OCI-LY1 (cell line): ENCODE measurements around the gene ZNF778.

Experiments used
- H2AFZ ChIP-seq: fragments of 200-600 bp; sonication (generic), shearing (Covaris generic); 2 replicates; pipeline ENCODE4 v1.6.0; 2014; ENCODE audit warnings: antibody characterized with exemption, mild to moderate bottlenecking, low read length
- H3F3A ChIP-seq: fragments of 200-600 bp; sonication (generic), shearing (Covaris generic); 2 replicates; pipeline ENCODE4 v1.6.0; 2014; ENCODE audit warnings: mild to moderate bottlenecking, antibody characterized with exemption, low read length, moderate library complexity; ENCODE audit not compliant: insufficient read depth
- H3K27ac ChIP-seq: fragments of 200-600 bp; sonication (generic); 2 replicates; pipeline ENCODE4 v1.5.1; 2014; ENCODE audit warnings: low read length, mixed run types, mild to moderate bottlenecking, low read depth; ENCODE audit not compliant: poor library complexity, severe bottlenecking
- H3K27me3 ChIP-seq: fragments of 200-600 bp; sonication (generic); 2 replicates; pipeline ENCODE4 v1.6.0; 2014; ENCODE audit warnings: antibody characterized with exemption, mild to moderate bottlenecking, low read length, moderate library complexity; ENCODE audit not compliant: insufficient read depth
- H3K36me3 ChIP-seq: fragments of 200-600 bp; sonication (generic); 2 replicates; pipeline ENCODE4 v1.6.1; 2014; ENCODE audit warnings: mild to moderate bottlenecking, antibody characterized with exemption, low read length, moderate library complexity, mixed read lengths; ENCODE audit not compliant: insufficient read depth
- H3K4me1 ChIP-seq: fragments of 200-600 bp; sonication (generic); 2 replicates; pipeline ENCODE4 v1.5.1; 2014; ENCODE audit warnings: mild to moderate bottlenecking, low read length, moderate library complexity; ENCODE audit not compliant: insufficient read depth, severe bottlenecking
- H3K4me2 ChIP-seq: fragments of 200-600 bp; sonication (generic), shearing (Covaris generic); 2 replicates; pipeline ENCODE4 v1.6.1; 2014; ENCODE audit warnings: low read length
- H3K4me3 ChIP-seq: fragments of 200-600 bp; sonication (generic); 2 replicates; pipeline ENCODE4 v1.5.1; 2014; ENCODE audit warnings: low read length, low read depth, mild to moderate bottlenecking, mixed read lengths; ENCODE audit not compliant: poor library complexity, severe bottlenecking
- H3K79me2 ChIP-seq: fragments of 200-600 bp; shearing (Covaris generic); 2 replicates; pipeline ENCODE4 v1.6.1; 2016; ENCODE audit warnings: mixed run types, low read length, mixed read lengths; ENCODE audit not compliant: insufficient read depth
- H3K9ac ChIP-seq: fragments of 200-600 bp; sonication (generic), shearing (Covaris generic); 2 replicates; pipeline ENCODE4 v1.6.1; 2014; ENCODE audit warnings: mild to moderate bottlenecking, low read length, mixed read lengths
- H3K9me2 ChIP-seq: fragments of 200-600 bp; sonication (generic), shearing (Covaris generic); 2 replicates; pipeline ENCODE4 v1.6.1; 2014; ENCODE audit warnings: low read depth, mild to moderate bottlenecking, low read length, mixed read lengths
- H3K9me3 ChIP-seq: fragments of 200-600 bp; shearing (Covaris generic); 2 replicates; pipeline ENCODE4 v1.6.1; 2014; ENCODE audit warnings: low read length, mixed read lengths
- H4K20me1 ChIP-seq: fragments of 200-600 bp; sonication (generic), shearing (Covaris generic); 2 replicates; pipeline ENCODE4 v1.6.0; 2016; ENCODE audit warnings: mild to moderate bottlenecking, low read length; ENCODE audit not compliant: insufficient read depth
- EZH2 ChIP-seq: fragments of 200-600 bp; sonication (generic), shearing (Covaris generic); IDR thresholded peaks from 2 replicates; pipeline ENCODE4 v1.8.0; 2017; ENCODE audit warnings: borderline replicate concordance, mixed run types, mild to moderate bottlenecking, antibody characterized with exemption, low read length, moderate library complexity, mixed read lengths
- TF ChIP-seq, protein P1 (sequence below): fragments of 200-600 bp; sonication (generic), shearing (Covaris generic); IDR thresholded peaks from 2 replicates; pipeline ENCODE4 v1.5.1; 2017; ENCODE audit warnings: mild to moderate bottlenecking, antibody characterized with exemption, low read length, moderate library complexity, mixed read lengths

The ZNF778 gene

DNA sequence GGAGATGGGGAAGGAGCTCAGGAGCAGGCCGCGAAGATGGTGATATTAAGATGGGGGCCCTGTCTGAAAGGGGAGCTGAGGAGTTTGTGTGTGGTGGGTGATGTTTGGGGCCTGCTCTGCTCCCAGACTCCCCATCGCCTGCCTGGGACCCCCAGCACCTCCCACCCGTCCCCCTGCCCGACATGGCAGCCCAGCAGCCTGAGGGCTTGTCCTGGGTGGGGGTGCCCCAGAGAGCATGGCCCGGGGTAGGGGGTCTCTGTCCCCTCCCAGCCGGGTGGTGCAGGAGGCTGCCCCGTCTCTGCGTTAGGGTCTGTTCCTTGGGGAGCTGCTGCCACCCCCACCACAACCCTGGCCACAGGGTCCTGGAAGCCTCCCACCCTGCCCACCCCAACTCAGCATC, 40.8 kb upstream of the ZNF778 start:
- no peak overlapping the region for H3K4me2 ChIP-seq
- H3K9ac ChIP-seq, result no peak overlapping the region
- TF ChIP-seq, protein P1, sequence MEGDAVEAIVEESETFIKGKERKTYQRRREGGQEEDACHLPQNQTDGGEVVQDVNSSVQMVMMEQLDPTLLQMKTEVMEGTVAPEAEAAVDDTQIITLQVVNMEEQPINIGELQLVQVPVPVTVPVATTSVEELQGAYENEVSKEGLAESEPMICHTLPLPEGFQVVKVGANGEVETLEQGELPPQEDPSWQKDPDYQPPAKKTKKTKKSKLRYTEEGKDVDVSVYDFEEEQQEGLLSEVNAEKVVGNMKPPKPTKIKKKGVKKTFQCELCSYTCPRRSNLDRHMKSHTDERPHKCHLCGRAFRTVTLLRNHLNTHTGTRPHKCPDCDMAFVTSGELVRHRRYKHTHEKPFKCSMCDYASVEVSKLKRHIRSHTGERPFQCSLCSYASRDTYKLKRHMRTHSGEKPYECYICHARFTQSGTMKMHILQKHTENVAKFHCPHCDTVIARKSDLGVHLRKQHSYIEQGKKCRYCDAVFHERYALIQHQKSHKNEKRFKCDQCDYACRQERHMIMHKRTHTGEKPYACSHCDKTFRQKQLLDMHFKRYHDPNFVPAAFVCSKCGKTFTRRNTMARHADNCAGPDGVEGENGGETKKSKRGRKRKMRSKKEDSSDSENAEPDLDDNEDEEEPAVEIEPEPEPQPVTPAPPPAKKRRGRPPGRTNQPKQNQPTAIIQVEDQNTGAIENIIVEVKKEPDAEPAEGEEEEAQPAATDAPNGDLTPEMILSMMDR, result no peak
- TF ChIP-seq EZH2, result no peak
- no peaks in the 10 kb centered on the region; the same call in 1 of the 2 replicates for H3K27me3 ChIP-seq
- H3F3A ChIP-seq, result no peaks in the 10 kb centered on the region
- peaks cover 3% of the 10 kb centered on the region for H3K4me1 ChIP-seq
- no peaks in the 10 kb centered on the region for H3K9me3 ChIP-seq
- no peaks in the 10 kb centered on the region for H3K36me3 ChIP-seq
- no peaks in the 10 kb centered on the region for H3K9me2 ChIP-seq
- H3K27ac ChIP-seq, result no peak overlapping the region
- H2AFZ ChIP-seq, result no peak overlapping the region
- H4K20me1 ChIP-seq, result no peaks in the 10 kb centered on the region
- no peaks in the 10 kb centered on the region for H3K79me2 ChIP-seq
- H3K4me3 ChIP-seq, result no peak overlapping the region

- no peaks in the 10 kb centered on the region for H3K9me3 ChIP-seq
- no peak overlapping the region for H3K27ac ChIP-seq
- no peaks in the 10 kb centered on the region for H3K9me2 ChIP-seq
- no peak overlapping the region for H3K4me3 ChIP-seq
- H3K79me2 ChIP-seq, result no peaks in the 10 kb centered on the region
- no peaks in the 10 kb centered on the region; the same call in 1 of the 2 replicates for H3K27me3 ChIP-seq
- no peaks in the 10 kb centered on the region for H3F3A ChIP-seq
- no peak overlapping the region for H2AFZ ChIP-seq
- TF ChIP-seq, protein P1, result no peak
- TF ChIP-seq EZH2, result no peak
- H3K9ac ChIP-seq, result no peak overlapping the region
- no peaks in the 10 kb centered on the region for H3K4me1 ChIP-seq
- no peaks in the 10 kb centered on the region for H4K20me1 ChIP-seq
- H3K4me2 ChIP-seq, result no peak overlapping the region
- H3K36me3 ChIP-seq, result no peaks in the 10 kb centered on the region
Measured at GRCh38 chr16:89177501-89177900, 40.0 kb upstream of the ZNF778 start.

- Histone ChIP-seq H3K27me3 (peaks cover 3% of the 10 kb centered on the region; the same call in 1 of the 2 replicates), H3K9me3 (no peaks in the 10 kb centered on the region), H3K4me1 (no peaks in the 10 kb centered on the region), H3K9ac (no peak overlapping the region), H4K20me1 (no peaks in the 10 kb centered on the region), H3K9me2 (no peaks in the 10 kb centered on the region), H3K79me2 (no peaks in the 10 kb centered on the region), H2AFZ (no peak overlapping the region), H3F3A (no peaks in the 10 kb centered on the region), H3K36me3 (no peaks in the 10 kb centered on the region), H3K4me2 (no peak overlapping the region), H3K27ac (no peak overlapping the region), H3K4me3 (no peak overlapping the region)
- TF ChIP-seq EZH2, result no peak
- TF ChIP-seq, protein P1, result no peak
Measured at GRCh38 chr16:89178453-89179147, 38.9 kb upstream of the ZNF778 start.
